ENCODE data around the gene IFITM5.

The IFITM5 gene

GRCh38 chr11:296171-297050, 2.9 kb downstream of the IFITM5 start:
- peaks cover 19% of the 10 kb centered on the region for H3K36me3 ChIP-seq (ENCODE audit: control insufficient read depth, low read depth, low read length)

GRCh38 chr11:295351-296170, 3.8 kb downstream of the IFITM5 start:
- H3K9me3 ChIP-seq (ENCODE audit: control insufficient read depth, low read depth, low read length): no peaks in the 10 kb centered on the region
- H3K27ac ChIP-seq (ENCODE audit: low read length): no peak overlapping the region
- H3K4me3 ChIP-seq (ENCODE audit: low read length): no peak overlapping the region
- peaks cover 8% of the 10 kb centered on the region for H3K4me1 ChIP-seq (ENCODE audit: control insufficient read depth, low read depth, low read length)
- H3K36me3 ChIP-seq (ENCODE audit: control insufficient read depth, low read depth, low read length): peaks cover 19% of the 10 kb centered on the region
- H3K9ac ChIP-seq (ENCODE audit: low read length): no peak overlapping the region
- no peaks in the 10 kb centered on the region for H3K27me3 ChIP-seq (ENCODE audit: control insufficient read depth, insufficient read depth, low read length)

More at GRCh38 chr11:296171-297050, 2.9 kb downstream of the IFITM5 start:
- Histone ChIP-seq H3K4me1 (ENCODE audit: control insufficient read depth, low read depth, low read length) (peaks cover 10% of the 10 kb centered on the region), H3K9me3 (ENCODE audit: control insufficient read depth, low read depth, low read length) (no peaks in the 10 kb centered on the region), H3K4me3 (ENCODE audit: low read length) (no peak overlapping the region), H3K27ac (ENCODE audit: low read length) (no peak overlapping the region), H3K9ac (ENCODE audit: low read length) (no peak overlapping the region), H3K27me3 (ENCODE audit: control insufficient read depth, insufficient read depth, low read length) (no peaks in the 10 kb centered on the region)

GRCh38 chr11:294780-295179, 4.5 kb downstream of the IFITM5 start:
- Histone ChIP-seq H3K4me1 (ENCODE audit: control insufficient read depth, low read depth, low read length) (peaks cover 6% of the 10 kb centered on the region), H3K9ac (ENCODE audit: low read length) (no peak overlapping the region), H3K9me3 (ENCODE audit: control insufficient read depth, low read depth, low read length) (no peaks in the 10 kb centered on the region), H3K27me3 (ENCODE audit: control insufficient read depth, insufficient read depth, low read length) (no peaks in the 10 kb centered on the region), H3K4me3 (ENCODE audit: low read length) (no peak overlapping the region), H3K27ac (ENCODE audit: low read length) (no peak overlapping the region), H3K36me3 (ENCODE audit: control insufficient read depth, low read depth, low read length) (peaks cover 19% of the 10 kb centered on the region)

- H3K36me3 ChIP-seq (ENCODE audit: control insufficient read depth, low read depth, low read length): peaks cover 19% of the 10 kb centered on the region
Measured at GRCh38 chr11:293852-294661, 5.3 kb downstream of the IFITM5 start.

GRCh38 chr11:293271-293851, 6.0 kb downstream of the IFITM5 start:
- H3K27me3 ChIP-seq (ENCODE audit: control insufficient read depth, insufficient read depth, low read length): peaks cover 2% of the 10 kb centered on the region
- H3K9ac ChIP-seq (ENCODE audit: low read length): no peak overlapping the region
- no peak overlapping the region for H3K4me3 ChIP-seq (ENCODE audit: low read length)
- no peak overlapping the region for H3K27ac ChIP-seq (ENCODE audit: low read length)
- peaks cover 19% of the 10 kb centered on the region for H3K36me3 ChIP-seq (ENCODE audit: control insufficient read depth, low read depth, low read length)
- H3K9me3 ChIP-seq (ENCODE audit: control insufficient read depth, low read depth, low read length): no peaks in the 10 kb centered on the region
- peaks cover 8% of the 10 kb centered on the region for H3K4me1 ChIP-seq (ENCODE audit: control insufficient read depth, low read depth, low read length)

More at GRCh38 chr11:293852-294661, 5.3 kb downstream of the IFITM5 start:
- Histone ChIP-seq H3K4me3 (ENCODE audit: low read length) (no peak overlapping the region), H3K4me1 (ENCODE audit: control insufficient read depth, low read depth, low read length) (peaks cover 7% of the 10 kb centered on the region), H3K27ac (ENCODE audit: low read length) (no peak overlapping the region), H3K27me3 (ENCODE audit: control insufficient read depth, insufficient read depth, low read length) (no peaks in the 10 kb centered on the region), H3K9ac (ENCODE audit: low read length) (no peak overlapping the region), H3K9me3 (ENCODE audit: control insufficient read depth, low read depth, low read length) (no peaks in the 10 kb centered on the region)

- Histone ChIP-seq H3K27ac (ENCODE audit: low read length) (no peak overlapping the region), H3K27me3 (ENCODE audit: control insufficient read depth, insufficient read depth, low read length) (peaks cover 11% of the 10 kb centered on the region), H3K4me1 (ENCODE audit: control insufficient read depth, low read depth, low read length) (peaks cover 12% of the 10 kb centered on the region), H3K9me3 (ENCODE audit: control insufficient read depth, low read depth, low read length) (no peaks in the 10 kb centered on the region), H3K4me3 (ENCODE audit: low read length) (no peak overlapping the region), H3K36me3 (ENCODE audit: control insufficient read depth, low read depth, low read length) (peaks cover 19% of the 10 kb centered on the region), H3K9ac (ENCODE audit: low read length) (no peak overlapping the region)
Measured at GRCh38 chr11:292211-293121, 6.9 kb downstream of the IFITM5 start.

GRCh38 chr11:291281-292210, 7.8 kb downstream of the IFITM5 start:
- H3K36me3 ChIP-seq (ENCODE audit: control insufficient read depth, low read depth, low read length): peaks cover 19% of the 10 kb centered on the region
- H3K4me3 ChIP-seq (ENCODE audit: low read length): no peak overlapping the region
- H3K9ac ChIP-seq (ENCODE audit: low read length): no peak overlapping the region

GRCh38 chr11:290621-291231, 8.6 kb downstream of the IFITM5 start:
- Histone ChIP-seq H3K4me1 (ENCODE audit: control insufficient read depth, low read depth, low read length) (peaks cover 12% of the 10 kb centered on the region), H3K36me3 (ENCODE audit: control insufficient read depth, low read depth, low read length) (peaks cover 19% of the 10 kb centered on the region), H3K27ac (ENCODE audit: low read length) (no peak overlapping the region), H3K9ac (ENCODE audit: low read length) (no peak overlapping the region), H3K27me3 (ENCODE audit: control insufficient read depth, insufficient read depth, low read length) (peaks cover 17% of the 10 kb centered on the region), H3K9me3 (ENCODE audit: control insufficient read depth, low read depth, low read length) (no peaks in the 10 kb centered on the region), H3K4me3 (ENCODE audit: low read length) (no peak overlapping the region)

More at GRCh38 chr11:291281-292210, 7.8 kb downstream of the IFITM5 start:
- Histone ChIP-seq H3K27me3 (ENCODE audit: control insufficient read depth, insufficient read depth, low read length) (peaks cover 17% of the 10 kb centered on the region), H3K27ac (ENCODE audit: low read length) (no peak overlapping the region), H3K4me1 (ENCODE audit: control insufficient read depth, low read depth, low read length) (peaks cover 12% of the 10 kb centered on the region), H3K9me3 (ENCODE audit: control insufficient read depth, low read depth, low read length) (no peaks in the 10 kb centered on the region)

GRCh38 chr11:289712-290620, 9.4 kb downstream of the IFITM5 start:
- Histone ChIP-seq H3K27me3 (ENCODE audit: control insufficient read depth, insufficient read depth, low read length) (peaks cover 17% of the 10 kb centered on the region), H3K9ac (ENCODE audit: low read length) (no peak overlapping the region), H3K9me3 (ENCODE audit: control insufficient read depth, low read depth, low read length) (no peaks in the 10 kb centered on the region), H3K4me3 (ENCODE audit: low read length) (no peak overlapping the region), H3K27ac (ENCODE audit: low read length) (no peak overlapping the region), H3K36me3 (ENCODE audit: control insufficient read depth, low read depth, low read length) (peaks cover 17% of the 10 kb centered on the region), H3K4me1 (ENCODE audit: control insufficient read depth, low read depth, low read length) (peaks cover 12% of the 10 kb centered on the region)
